NOMO-1 treated with dmso at 0.1 percent for 144 hours (cell line): ENCODE data around the gene WWP2.

Experiments
- DNase-seq: peaks from one replicate; lab custom pipeline; 2025; ENCODE audit not compliant: unreplicated experiment; lab: John Stamatoyannopoulos, UW

WWP2 gene

GRCh38 chr16:69855592-69855991 lies 93.5 kb downstream of the WWP2 start:
- no peak for DNase-seq

- no peak for DNase-seq
These were observed 96.3 kb downstream of the WWP2 start for GRCh38 chr16:69858191-69859104.

- no peak for DNase-seq
These were observed 97.2 kb downstream of the WWP2 start for GRCh38 chr16:69859105-69859989.

- DNase-seq: no peak
These were observed 98.4 kb downstream of the WWP2 start for GRCh38 chr16:69860233-69861231.

GRCh38 chr16:69861292-69862030 lies 99.3 kb downstream of the WWP2 start:
- peak; percentile 6 for DNase-seq

- DNase-seq: no peak
These were observed 101.5 kb downstream of the WWP2 start for GRCh38 chr16:69863401-69864281.

GRCh38 chr16:69865701-69866100 lies 103.6 kb downstream of the WWP2 start:
- no peak for DNase-seq

GRCh38 chr16:69867784-69868560 lies 105.8 kb downstream of the WWP2 start:
- DNase-seq: no peak

GRCh38 chr16:69870761-69871160 lies 108.6 kb downstream of the WWP2 start:
- DNase-seq: no peak

GRCh38 chr16:69871708-69872107 lies 109.6 kb downstream of the WWP2 start:
- no peak for DNase-seq

GRCh38 chr16:69872888-69873287 lies 110.8 kb downstream of the WWP2 start:
- DNase-seq: no peak

- no peak for DNase-seq
These were observed 111.7 kb downstream of the WWP2 start for GRCh38 chr16:69873783-69874182.

- DNase-seq: no peak
These were observed 112.1 kb downstream of the WWP2 start for GRCh38 chr16:69874271-69874670.

- DNase-seq: no peak
These were observed 118.6 kb downstream of the WWP2 start for GRCh38 chr16:69880640-69881133.

GRCh38 chr16:69881141-69881540 lies 119.0 kb downstream of the WWP2 start:
- DNase-seq: no peak

- no peak for DNase-seq
These were observed 121.6 kb downstream of the WWP2 start for GRCh38 chr16:69883744-69884143.

GRCh38 chr16:69885722-69886121 lies 123.6 kb downstream of the WWP2 start:
- no peak for DNase-seq

- DNase-seq: no peak
These were observed 124.6 kb downstream of the WWP2 start for GRCh38 chr16:69886726-69887125.
